ENCODE data around the gene GRAMD1A. TPM values are rescaled to one million over a fixed set of nuclear protein-coding genes. Genes with fewer than 3 reads are reported as not detected.

The GRAMD1A gene
- total RNA-seq, 1 donor from 2014 or later, result 27.2 TPM

- Mint-ChIP-seq H3K27ac (no peak within 1 kb of the TSS), H3K4me1 (peaks cover 6% of the 10 kb centered on the region), H3K4me3 (peak within 1 kb of the TSS; percentile 81), H3K27me3 (ENCODE audit: insufficient read depth, low read depth) (peaks cover 29% of the 10 kb centered on the region), H3K9me3 (no peaks in the 10 kb centered on the region), H3K36me3 (peaks cover 5% of the 10 kb centered on the region)
- peak within 1 kb of the TSS; percentile 79 for H3K4me2 ChIP-seq
- H3K9me3 ChIP-seq (ENCODE audit: low read depth), result no peaks in the 10 kb centered on the region
- H3K27ac ChIP-seq, result no peak within 1 kb of the TSS
- H3K4me1 ChIP-seq, result peaks cover 4% of the 10 kb centered on the region
- peak within 1 kb of the TSS; percentile 27 for H2AFZ ChIP-seq (replicated peaks)
- peak; percentile 89 for DNase-seq (ENCODE audit: low spot score)
- no peak within 1 kb of the TSS for H3K9ac ChIP-seq
- peaks cover 38% of the 10 kb centered on the region for H3K27me3 ChIP-seq
- no peaks in the 10 kb centered on the region for H3K79me2 ChIP-seq (ENCODE audit: low read depth)
- TF ChIP-seq, protein P1, sequence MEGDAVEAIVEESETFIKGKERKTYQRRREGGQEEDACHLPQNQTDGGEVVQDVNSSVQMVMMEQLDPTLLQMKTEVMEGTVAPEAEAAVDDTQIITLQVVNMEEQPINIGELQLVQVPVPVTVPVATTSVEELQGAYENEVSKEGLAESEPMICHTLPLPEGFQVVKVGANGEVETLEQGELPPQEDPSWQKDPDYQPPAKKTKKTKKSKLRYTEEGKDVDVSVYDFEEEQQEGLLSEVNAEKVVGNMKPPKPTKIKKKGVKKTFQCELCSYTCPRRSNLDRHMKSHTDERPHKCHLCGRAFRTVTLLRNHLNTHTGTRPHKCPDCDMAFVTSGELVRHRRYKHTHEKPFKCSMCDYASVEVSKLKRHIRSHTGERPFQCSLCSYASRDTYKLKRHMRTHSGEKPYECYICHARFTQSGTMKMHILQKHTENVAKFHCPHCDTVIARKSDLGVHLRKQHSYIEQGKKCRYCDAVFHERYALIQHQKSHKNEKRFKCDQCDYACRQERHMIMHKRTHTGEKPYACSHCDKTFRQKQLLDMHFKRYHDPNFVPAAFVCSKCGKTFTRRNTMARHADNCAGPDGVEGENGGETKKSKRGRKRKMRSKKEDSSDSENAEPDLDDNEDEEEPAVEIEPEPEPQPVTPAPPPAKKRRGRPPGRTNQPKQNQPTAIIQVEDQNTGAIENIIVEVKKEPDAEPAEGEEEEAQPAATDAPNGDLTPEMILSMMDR (IDR thresholded peaks at IDR 0.05), result no peak
- TF ChIP-seq EZH2phosphoT487 (IDR thresholded peaks at IDR 0.05) (no peak), EZH2 (IDR thresholded peaks at IDR 0.05) (no peak)
- H3K36me3 ChIP-seq, result no peaks in the 10 kb centered on the region
- H3F3A ChIP-seq (ENCODE audit: low read depth), result peaks cover 40% of the 10 kb centered on the region
- H4K20me1 ChIP-seq (ENCODE audit: low read depth), result no peaks in the 10 kb centered on the region
- H3K4me3 ChIP-seq, result peak within 1 kb of the TSS; percentile 82
These were observed 30.3 kb downstream of the GRAMD1A start, which contains the start of gene SCN1B for GRCh38 chr19:35030257-35031071. Gene SCN1B (plus strand): TSS chr19:35030470. CDS start chr19:35030821, 351 bp downstream.

GRCh38 chr19:35031072-35031881 lies 31.2 kb downstream of the GRAMD1A start:
- Histone ChIP-seq H3K4me3 (peak overlapping the region; percentile 82), H4K20me1 (ENCODE audit: low read depth) (no peaks in the 10 kb centered on the region), H3K4me2 (peak overlapping the region; percentile 79), H3K27me3 (peaks cover 38% of the 10 kb centered on the region), H3K36me3 (no peaks in the 10 kb centered on the region), H3K4me1 (peaks cover 4% of the 10 kb centered on the region), H3F3A (ENCODE audit: low read depth) (peaks cover 40% of the 10 kb centered on the region), H3K27ac (no peak overlapping the region), H2AFZ (replicated peaks) (peak overlapping the region; percentile 27), H3K9me3 (ENCODE audit: low read depth) (no peaks in the 10 kb centered on the region), H3K9ac (no peak overlapping the region), H3K79me2 (ENCODE audit: low read depth) (no peaks in the 10 kb centered on the region)
- Mint-ChIP-seq H3K4me1 (peaks cover 6% of the 10 kb centered on the region), H3K27me3 (ENCODE audit: insufficient read depth, low read depth) (peaks cover 31% of the 10 kb centered on the region), H3K9me3 (no peaks in the 10 kb centered on the region), H3K36me3 (peaks cover 4% of the 10 kb centered on the region), H3K27ac (no peak overlapping the region), H3K4me3 (peak overlapping the region; percentile 81)
- peak; percentile 76 for DNase-seq (ENCODE audit: low spot score)
- TF ChIP-seq EZH2phosphoT487 (IDR thresholded peaks at IDR 0.05) (no peak), EZH2 (IDR thresholded peaks at IDR 0.05) (no peak)
- TF ChIP-seq, protein P1 (IDR thresholded peaks at IDR 0.05), result no peak

- H3K79me2 ChIP-seq (ENCODE audit: low read depth), result no peaks in the 10 kb centered on the region
- no peak for DNase-seq (ENCODE audit: low spot score)
- H3K27me3 Mint-ChIP-seq (ENCODE audit: insufficient read depth, low read depth), result peaks cover 34% of the 10 kb centered on the region
- no peak overlapping the region for H3K9ac ChIP-seq
- no peaks in the 10 kb centered on the region for H4K20me1 ChIP-seq (ENCODE audit: low read depth)
- no peak overlapping the region for H3K27ac ChIP-seq
- H3K9me3 Mint-ChIP-seq, result no peaks in the 10 kb centered on the region
- H3F3A ChIP-seq (ENCODE audit: low read depth), result peaks cover 35% of the 10 kb centered on the region
- H3K4me3 ChIP-seq, result no peak overlapping the region
- no peaks in the 10 kb centered on the region for H3K9me3 ChIP-seq (ENCODE audit: low read depth)
- peaks cover 6% of the 10 kb centered on the region for H3K4me1 Mint-ChIP-seq
- H3K27me3 ChIP-seq, result peaks cover 38% of the 10 kb centered on the region
- H3K27ac Mint-ChIP-seq, result no peak overlapping the region
- no peak overlapping the region for H2AFZ ChIP-seq (replicated peaks)
- peaks cover 4% of the 10 kb centered on the region for H3K4me1 ChIP-seq
- TF ChIP-seq EZH2phosphoT487 (IDR thresholded peaks at IDR 0.05) (no peak), EZH2 (IDR thresholded peaks at IDR 0.05) (no peak)
- TF ChIP-seq, protein P1 (IDR thresholded peaks at IDR 0.05), result no peak
- no peaks in the 10 kb centered on the region for H3K36me3 Mint-ChIP-seq
- H3K4me3 Mint-ChIP-seq, result peak overlapping the region; percentile 44
- H3K36me3 ChIP-seq, result no peaks in the 10 kb centered on the region
- H3K4me2 ChIP-seq, result peak overlapping the region; percentile 79
These were observed 32.3 kb downstream of the GRAMD1A start for GRCh38 chr19:35032356-35032865.
